ENCODE results near the gene PCSK6. TPM values are rescaled to one million over a fixed set of nuclear protein-coding genes. Genes with fewer than 3 reads are reported as not detected.
"Not testable (repeated sequence)": the region's sequence is repeated elsewhere in the genome, so short reads cannot be mapped to it uniquely, and the experiment has no call there.

PCSK6 gene
- polyA plus RNA-seq, 3 donors: 6.5 to 9.2 (median 7.3) TPM

GRCh38 chr15:101370330-101371024 lies 119.0 kb downstream of the PCSK6 start:
- DNase-seq (ENCODE audit: low read depth in 3 of 3, low spot score in 2 of 3): no peak

DNA sequence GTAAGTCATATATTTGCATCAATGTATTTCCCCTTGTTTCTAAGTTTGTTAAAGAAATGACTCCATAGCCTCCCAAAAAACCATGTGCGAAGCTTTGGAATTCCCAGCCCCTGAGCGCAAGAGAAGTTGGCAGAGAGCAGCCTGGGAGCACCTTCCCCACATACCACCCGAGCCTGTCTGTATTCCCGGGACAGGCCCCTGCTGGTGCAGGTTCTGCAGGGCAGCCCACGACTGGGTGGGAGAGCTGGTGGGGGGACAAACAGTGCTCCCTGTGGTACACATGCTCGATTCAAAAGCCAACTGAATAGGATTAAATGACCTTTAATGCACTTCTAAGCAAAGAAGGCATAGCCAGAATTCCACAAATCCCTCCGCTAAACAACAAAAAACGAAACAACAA lies 119.8 kb downstream of the PCSK6 start:
- DNase-seq (ENCODE audit: low read depth in 3 of 3, low spot score in 2 of 3): no peak

DNA sequence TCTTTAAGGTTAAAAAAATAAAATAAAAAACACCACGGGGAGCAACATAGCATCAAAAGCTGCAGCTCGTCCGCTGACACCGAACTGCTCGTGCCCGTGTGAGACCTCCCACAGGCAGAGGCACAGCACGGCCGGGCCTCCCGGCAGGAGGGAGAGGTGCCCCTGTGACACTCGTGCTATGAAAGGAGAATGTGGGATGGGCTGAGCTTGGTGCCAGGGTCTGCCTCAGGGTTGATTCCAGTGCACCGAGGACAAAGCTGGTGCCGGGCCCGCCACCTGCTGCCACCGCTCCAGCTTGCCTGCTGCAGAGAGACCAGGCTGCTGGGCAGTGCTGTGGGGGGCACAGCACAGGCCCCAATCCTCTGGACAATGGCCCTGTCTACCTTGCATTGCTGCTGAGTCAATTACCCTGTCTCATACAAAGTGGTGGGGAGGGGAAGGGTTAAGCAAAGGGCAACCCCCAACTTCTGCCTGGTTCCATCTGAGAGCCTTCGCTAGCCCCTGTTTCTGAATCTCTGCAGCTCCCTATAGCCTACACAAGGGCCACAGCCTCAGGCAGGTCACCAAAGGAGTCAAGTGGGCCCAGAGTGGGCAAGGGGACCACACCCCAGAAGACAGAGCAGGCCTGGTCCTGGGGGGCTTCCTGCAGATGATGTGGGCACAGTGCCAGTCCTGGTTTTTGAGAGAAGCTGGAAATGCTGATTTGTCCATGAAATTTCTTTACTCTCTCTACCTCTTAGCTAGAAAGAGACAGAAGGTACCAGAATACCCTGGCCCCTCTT lies 120.5 kb downstream of the PCSK6 start:
- DNase-seq (ENCODE audit: low read depth in 3 of 3, low spot score in 2 of 3): no peak

DNA sequence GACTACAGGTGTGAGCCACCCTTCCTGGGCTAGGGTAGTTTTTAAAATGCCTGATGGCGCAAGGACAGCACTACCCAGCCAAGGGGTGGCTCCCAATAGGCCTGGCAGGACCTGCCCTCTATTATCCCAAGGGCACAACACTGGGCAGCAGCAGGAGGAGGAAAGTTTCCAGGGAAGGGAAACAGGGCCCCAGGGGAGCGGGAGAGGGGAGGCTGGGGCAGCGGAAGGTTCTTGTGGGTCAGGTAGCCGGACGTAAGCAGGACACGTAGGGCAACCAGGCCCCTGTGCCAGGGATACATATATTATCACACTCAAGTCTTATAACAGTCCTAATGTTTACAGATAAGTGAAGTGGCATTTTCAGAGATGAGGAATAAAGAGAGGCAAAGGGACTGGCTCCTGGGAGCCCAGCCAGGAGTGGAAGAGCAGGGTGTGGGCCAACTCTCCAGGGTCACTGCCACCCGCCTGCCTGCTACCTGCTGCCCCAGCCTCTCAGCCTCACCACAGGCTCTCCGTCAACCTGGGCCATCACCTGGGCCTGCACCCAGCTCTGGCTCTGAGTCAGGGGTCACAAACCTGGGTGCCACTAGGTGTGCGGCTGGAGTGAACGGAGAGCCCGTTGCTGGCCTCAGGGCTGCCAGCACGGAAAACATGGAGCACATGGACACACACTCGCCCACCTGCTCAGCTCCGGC lies 121.3 kb downstream of the PCSK6 start:
- no peak for DNase-seq (ENCODE audit: low read depth in 3 of 3, low spot score in 2 of 3)

DNA sequence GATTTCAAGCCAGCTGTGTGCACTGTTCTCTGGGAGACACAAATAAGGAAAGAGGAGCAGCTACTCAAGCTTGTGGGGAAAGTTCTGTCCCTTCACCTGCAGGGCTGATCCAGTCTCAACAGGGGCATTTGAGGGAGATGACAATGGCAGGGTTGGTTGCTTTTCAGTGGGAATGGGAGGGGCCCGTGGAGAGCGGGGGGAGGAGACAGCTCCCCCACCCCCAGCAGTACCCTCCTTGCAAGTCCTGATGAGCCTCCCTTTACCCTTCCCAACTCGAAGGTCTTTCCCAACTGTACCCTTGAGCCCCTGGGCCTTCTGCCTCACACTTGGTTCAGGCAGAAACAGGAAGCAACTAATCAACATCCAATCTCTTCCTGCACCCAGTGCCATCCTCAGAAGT lies 122.7 kb downstream of the PCSK6 start:
- no peak for DNase-seq (ENCODE audit: low read depth in 3 of 3, low spot score in 2 of 3)

- no peak for DNase-seq (ENCODE audit: low read depth in 3 of 3, low spot score in 2 of 3)
Measured at GRCh38 chr15:101362986-101363566, 126.4 kb downstream of the PCSK6 start.

- no peak for DNase-seq (ENCODE audit: low read depth in 3 of 3, low spot score in 2 of 3)
Measured at GRCh38 chr15:101362359-101362758, 127.1 kb downstream of the PCSK6 start.

GRCh38 chr15:101361418-101361817 lies 128.1 kb downstream of the PCSK6 start:
- no peak for DNase-seq (ENCODE audit: low read depth in 3 of 3, low spot score in 2 of 3)

DNA sequence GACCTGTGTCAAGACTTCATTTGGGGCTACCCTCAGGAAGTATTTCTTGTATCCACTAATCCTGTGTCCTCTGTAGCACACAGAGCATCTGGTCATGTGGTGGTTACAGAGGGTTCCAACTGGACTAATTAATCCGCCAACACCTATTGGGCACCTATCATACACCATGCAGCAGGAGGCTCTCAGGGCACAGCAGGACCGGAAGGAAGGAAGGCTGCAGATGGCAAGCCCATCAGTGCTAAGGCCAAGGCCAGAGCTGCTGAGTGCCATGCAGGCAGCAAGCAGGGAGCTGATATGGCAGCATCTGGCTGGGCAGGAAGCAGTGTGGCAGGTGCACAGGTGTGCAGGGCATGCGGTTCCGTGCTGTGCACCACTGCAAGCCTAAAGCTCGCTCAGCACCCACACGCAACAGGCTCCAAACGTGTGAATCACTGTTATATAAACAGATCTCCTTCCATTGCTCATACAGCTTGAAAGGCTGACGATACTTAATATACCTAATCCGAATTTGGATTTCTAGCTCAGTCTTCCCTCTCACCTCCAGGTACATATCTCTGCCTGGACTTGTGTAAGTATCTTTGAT lies 130.1 kb downstream of the PCSK6 start:
- no peak for DNase-seq (ENCODE audit: low read depth in 3 of 3, low spot score in 2 of 3)

GRCh38 chr15:101358895-101359294 lies 130.6 kb downstream of the PCSK6 start:
- DNase-seq (ENCODE audit: low read depth in 3 of 3, low spot score in 2 of 3): no peak

- DNase-seq (ENCODE audit: low read depth in 3 of 3, low spot score in 2 of 3): no peak
Measured at GRCh38 chr15:101357885-101358284, 131.6 kb downstream of the PCSK6 start.

GRCh38 chr15:101357333-101357732 lies 132.2 kb downstream of the PCSK6 start:
- no peak for DNase-seq (ENCODE audit: low read depth in 3 of 3, low spot score in 2 of 3)

GRCh38 chr15:101356512-101357172 lies 132.9 kb downstream of the PCSK6 start:
- not testable (repeated sequence) for DNase-seq (ENCODE audit: low read depth in 3 of 3, low spot score in 2 of 3)

DNA sequence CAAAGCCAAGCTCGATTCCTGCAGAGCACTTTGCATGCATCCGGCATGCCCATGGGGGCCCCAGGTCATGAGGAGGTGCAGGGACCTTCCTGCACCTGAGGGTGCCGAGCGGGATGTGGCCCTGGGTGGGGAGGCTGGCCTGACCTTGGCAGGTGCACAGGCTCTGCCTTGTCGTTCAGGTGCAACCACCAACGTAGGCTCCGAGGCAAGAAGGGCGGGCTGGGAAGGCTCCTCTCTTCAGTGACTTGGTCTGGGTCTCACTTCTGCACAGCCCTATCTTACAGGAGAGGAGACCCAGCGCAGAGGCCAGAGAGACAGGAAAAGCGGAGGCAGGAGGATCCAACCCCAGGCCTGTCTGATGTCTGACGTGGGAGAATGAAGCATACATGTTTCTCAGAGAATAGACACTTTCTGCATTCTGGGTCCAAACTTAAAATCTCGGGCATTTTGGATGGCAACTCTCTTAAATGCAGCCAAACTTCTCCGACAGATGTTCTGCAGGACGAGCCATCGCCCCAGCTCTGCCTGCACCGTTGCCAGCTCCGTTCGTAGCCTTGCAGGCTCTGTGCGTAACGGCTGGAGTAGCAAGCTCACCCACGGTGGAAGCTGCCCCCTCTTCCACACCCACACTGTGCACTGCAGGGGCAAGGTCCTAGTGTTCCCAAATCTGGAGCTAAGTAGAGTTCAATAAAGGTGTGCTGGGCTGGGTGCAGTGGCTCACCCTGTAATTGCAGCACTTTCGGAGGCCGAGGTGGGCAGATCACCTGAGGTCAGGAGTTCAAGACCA lies 133.6 kb downstream of the PCSK6 start:
- no peak for DNase-seq (ENCODE audit: low read depth in 3 of 3, low spot score in 2 of 3)

DNA sequence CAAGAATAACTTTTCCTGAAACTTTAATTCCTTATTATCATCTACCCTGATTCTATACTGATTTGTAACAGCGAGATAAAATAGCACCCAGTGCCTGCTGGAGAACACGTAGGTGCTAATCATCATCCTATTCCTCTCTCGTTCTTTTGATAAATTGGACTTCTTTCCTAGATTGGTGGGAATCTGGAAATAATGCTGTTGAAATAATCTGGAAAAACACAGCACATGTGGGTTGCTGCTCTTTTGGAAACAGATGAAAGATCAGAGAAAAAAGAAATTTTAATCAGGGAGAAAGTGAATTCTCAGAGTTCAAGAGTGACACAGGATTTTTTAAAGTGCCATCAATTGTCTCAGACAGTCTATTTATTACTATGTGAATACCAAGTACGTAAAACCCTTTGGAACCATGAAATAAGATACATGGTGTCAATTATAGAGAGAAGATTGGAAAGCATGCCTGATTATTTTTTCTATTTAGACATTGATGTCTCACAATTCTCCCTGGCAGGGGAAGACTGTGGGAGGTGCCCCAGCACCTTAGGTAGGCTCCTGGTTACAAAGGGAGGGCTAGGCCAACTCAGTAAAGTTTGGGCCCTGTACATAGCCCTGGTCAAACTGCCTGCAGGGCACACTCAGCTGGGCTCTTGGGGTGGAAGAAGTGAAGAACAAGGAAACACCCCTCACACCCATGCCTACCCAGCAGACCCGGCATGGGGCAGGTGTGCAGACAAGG lies 134.4 kb downstream of the PCSK6 start:
- no peak for DNase-seq (ENCODE audit: low read depth in 3 of 3, low spot score in 2 of 3)

DNA sequence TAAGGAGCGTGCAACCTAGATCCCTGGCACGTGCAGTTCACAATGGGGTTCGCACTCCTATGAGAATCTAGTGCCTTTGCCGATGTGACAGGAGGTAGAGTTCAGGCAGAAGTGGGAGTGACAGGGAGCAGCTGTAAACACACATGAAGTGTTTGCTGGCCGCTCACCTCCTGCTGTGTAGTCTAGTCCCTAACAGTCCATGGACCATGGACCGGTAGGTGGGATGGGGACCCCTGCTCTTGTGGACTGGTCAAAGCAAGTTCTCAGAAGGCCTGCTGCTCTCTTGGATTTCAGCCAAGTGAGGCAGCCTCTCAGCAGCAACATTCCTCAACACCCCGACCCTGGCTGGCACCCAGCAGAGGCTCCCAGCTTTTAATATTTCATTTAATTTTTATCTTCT lies 136.3 kb downstream of the PCSK6 start:
- no peak for DNase-seq (ENCODE audit: low read depth in 3 of 3, low spot score in 2 of 3)

DNA sequence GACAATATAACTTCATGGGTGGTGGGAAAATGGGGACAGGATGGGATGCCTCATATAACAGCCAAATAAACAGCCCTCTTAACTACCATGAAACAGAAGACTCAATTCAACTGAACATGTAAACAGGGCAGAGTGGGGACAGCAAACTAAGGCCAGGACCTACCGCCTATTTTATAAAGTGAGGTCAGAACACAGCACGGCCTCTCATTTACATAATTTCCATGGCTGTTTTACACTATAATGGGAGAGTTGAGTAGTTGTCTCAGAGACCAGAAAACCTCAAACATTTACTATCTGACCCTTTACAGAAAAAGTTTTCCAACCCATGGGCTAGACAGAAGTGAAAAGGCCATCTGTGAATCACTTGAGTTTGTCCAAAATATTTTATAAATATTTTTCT lies 137.8 kb downstream of the PCSK6 start:
- no peak for DNase-seq (ENCODE audit: low read depth in 3 of 3, low spot score in 2 of 3)

- no peak for DNase-seq (ENCODE audit: low read depth in 3 of 3, low spot score in 2 of 3)
Measured at GRCh38 chr15:101349047-101349951, 140.2 kb downstream of the PCSK6 start.
